ENCODE measurements around the gene DNM1. TPM values are rescaled to one million over a fixed set of nuclear protein-coding genes. Genes with fewer than 3 reads are reported as not detected.
"Not testable (repeated sequence)": the region's sequence is repeated elsewhere in the genome, so short reads cannot be mapped to it uniquely, and the experiment has no call there.

Gene DNM1
- total and polyA plus RNA-seq, 2 donors, result 15.2 to 68.3 TPM

- H3K4me3 ChIP-seq (ENCODE audit: low read depth, low read length), result no peak overlapping the region
- H3K27ac ChIP-seq (ENCODE audit: low read depth), result no peak overlapping the region
- H3K4me1 ChIP-seq (ENCODE audit: insufficient read depth), result no peaks in the 10 kb centered on the region
- no peak for DNase-seq (ENCODE audit: extremely low spot score)
- H3K36me3 ChIP-seq (ENCODE audit: insufficient read depth), result no peaks in the 10 kb centered on the region
- 69% methylated on average over 4 of the region's 4 CpGs for WGBS
Observed at GRCh38 chr9:128262687-128263086, 59.5 kb downstream of the DNM1 start.

DNA sequence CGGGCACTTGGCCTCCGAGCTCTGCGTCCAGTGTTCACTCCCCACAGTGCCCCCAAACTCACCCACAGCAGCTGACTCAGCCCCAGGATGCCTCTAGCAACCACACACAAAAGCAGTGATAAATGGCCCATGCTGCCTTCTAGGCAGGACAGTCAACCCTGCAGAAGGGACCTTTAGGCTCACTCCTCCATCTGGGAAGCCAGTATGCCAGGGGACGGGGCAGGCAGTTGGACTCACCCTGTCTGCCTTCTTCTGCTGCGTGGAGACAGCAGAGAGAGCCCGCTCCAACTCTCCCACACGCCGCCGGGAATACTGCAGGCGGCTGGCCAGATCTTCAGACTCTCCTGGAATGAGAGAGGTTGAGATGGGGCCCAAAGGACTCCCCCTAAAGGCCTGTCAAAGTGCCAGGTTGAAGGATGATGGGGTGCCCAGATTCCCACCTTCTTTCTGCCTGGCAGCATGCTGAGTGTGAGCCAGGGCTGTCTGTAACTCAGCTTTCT, 62.2 kb downstream of the DNM1 start:
- WGBS, result 87% methylated on average over 10 of the region's 10 CpGs
- DNase-seq (ENCODE audit: extremely low spot score), result no peak
- no peaks in the 10 kb centered on the region for H3K4me1 ChIP-seq (ENCODE audit: insufficient read depth)
- H3K36me3 ChIP-seq (ENCODE audit: insufficient read depth), result no peaks in the 10 kb centered on the region
- no peak overlapping the region for H3K4me3 ChIP-seq (ENCODE audit: low read depth, low read length)
- H3K27ac ChIP-seq (ENCODE audit: low read depth), result no peak overlapping the region

- Histone ChIP-seq H3K4me3 (ENCODE audit: low read depth, low read length) (no peak overlapping the region), H3K4me1 (ENCODE audit: insufficient read depth) (no peaks in the 10 kb centered on the region), H3K27ac (ENCODE audit: low read depth) (no peak overlapping the region), H3K36me3 (ENCODE audit: insufficient read depth) (no peaks in the 10 kb centered on the region)
- WGBS, result 89% methylated on average over 15 of the region's 15 CpGs
- no peak for DNase-seq (ENCODE audit: extremely low spot score)
Observed at GRCh38 chr9:128266868-128267590, 63.9 kb downstream of the DNM1 start.

GRCh38 chr9:128271112-128271511, 67.9 kb downstream of the DNM1 start:
- DNase-seq (ENCODE audit: extremely low spot score), result no peak
- H3K4me1 ChIP-seq (ENCODE audit: insufficient read depth), result no peaks in the 10 kb centered on the region
- H3K27ac ChIP-seq (ENCODE audit: low read depth), result no peak overlapping the region
- H3K4me3 ChIP-seq (ENCODE audit: low read depth, low read length), result no peak overlapping the region
- H3K36me3 ChIP-seq (ENCODE audit: insufficient read depth), result no peaks in the 10 kb centered on the region
- 86% methylated on average over 3 of the region's 3 CpGs for WGBS

- H3K4me3 ChIP-seq (ENCODE audit: low read depth, low read length), result no peak overlapping the region
- no peak for DNase-seq (ENCODE audit: extremely low spot score)
- 62% methylated on average over 5 of the region's 5 CpGs for WGBS
- H3K36me3 ChIP-seq (ENCODE audit: insufficient read depth), result no peaks in the 10 kb centered on the region
- H3K27ac ChIP-seq (ENCODE audit: low read depth), result no peak overlapping the region
- no peaks in the 10 kb centered on the region for H3K4me1 ChIP-seq (ENCODE audit: insufficient read depth)
Observed at GRCh38 chr9:128271512-128271911, 68.3 kb downstream of the DNM1 start.

GRCh38 chr9:128274245-128274644, 71.1 kb downstream of the DNM1 start:
- no peaks in the 10 kb centered on the region for H3K36me3 ChIP-seq (ENCODE audit: insufficient read depth)
- no peak for DNase-seq (ENCODE audit: extremely low spot score)
- H3K4me1 ChIP-seq (ENCODE audit: insufficient read depth), result no peaks in the 10 kb centered on the region
- no peak overlapping the region for H3K27ac ChIP-seq (ENCODE audit: low read depth)
- no peak overlapping the region for H3K4me3 ChIP-seq (ENCODE audit: low read depth, low read length)
- 70% methylated on average over 8 of the region's 8 CpGs for WGBS

DNA sequence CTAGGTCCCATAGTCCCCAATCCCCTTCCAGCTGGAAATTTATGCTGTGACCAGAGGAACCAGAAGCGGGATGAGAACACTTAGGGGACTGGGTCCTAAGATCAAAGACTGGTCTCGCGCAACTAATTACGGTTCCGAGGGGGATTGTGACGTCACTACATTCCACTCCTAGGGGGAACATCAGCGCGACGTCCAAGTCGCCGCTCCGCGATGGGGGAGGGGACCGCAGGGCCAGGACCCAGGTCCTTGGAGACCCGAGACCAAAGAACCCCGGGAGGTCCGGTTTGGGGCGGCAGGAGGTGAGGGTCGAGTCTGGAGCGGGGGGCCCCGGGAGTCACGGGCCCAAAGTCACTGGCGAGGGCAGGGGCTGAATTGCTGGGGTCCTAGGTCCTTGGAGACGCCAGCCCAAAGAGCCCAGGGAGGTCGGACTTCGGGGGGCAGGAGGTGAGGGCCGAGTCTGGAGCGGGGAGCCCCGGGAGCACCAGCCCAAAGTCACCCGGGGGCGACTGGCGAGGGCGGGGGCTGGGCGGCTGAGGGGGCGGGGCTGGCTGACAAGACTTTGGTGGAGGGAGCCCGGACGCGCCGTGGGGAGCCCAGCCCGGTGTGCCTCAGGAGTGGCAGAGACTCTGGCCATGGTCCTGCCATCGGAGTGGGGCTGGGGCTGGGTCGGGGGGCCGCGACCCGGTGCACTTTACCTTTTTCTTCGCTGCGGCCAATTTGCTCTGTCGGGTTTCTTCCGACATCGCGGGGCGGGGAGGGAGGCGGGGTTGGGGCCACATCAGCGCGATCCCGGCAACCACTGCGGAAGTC, 72.2 kb downstream of the DNM1 start, which contains the start of gene GOLGA2:
TSS of gene GOLGA2 (minus strand) at position 810 of the 810 bp plus-strand sequence. CDS start at position 779, 31 bp downstream.
- under 1% methylated on average over 57 of the region's 57 CpGs for WGBS
- Histone ChIP-seq H3K27ac (ENCODE audit: low read depth) (peak within 1 kb of the TSS; percentile 85), H3K4me3 (ENCODE audit: low read depth, low read length) (peak within 1 kb of the TSS; percentile 91), H3K36me3 (ENCODE audit: insufficient read depth) (no peaks in the 10 kb centered on the region), H3K4me1 (ENCODE audit: insufficient read depth) (no peaks in the 10 kb centered on the region)
- DNase-seq (ENCODE audit: extremely low spot score), result no peak

- WGBS, result under 1% methylated on average over 38 of the region's 38 CpGs
Observed at GRCh38 chr9:128276008-128276573, 72.9 kb downstream of the DNM1 start, which contains the start of gene SWI5. Gene SWI5, plus strand, starts transcription at chr9:128276276.

GRCh38 chr9:128276574-128277270, 73.5 kb downstream of the DNM1 start:
- DNase-seq (ENCODE audit: extremely low spot score), result no peak
- Histone ChIP-seq H3K27ac (ENCODE audit: low read depth) (peak overlapping the region; percentile 76), H3K36me3 (ENCODE audit: insufficient read depth) (no peaks in the 10 kb centered on the region), H3K4me1 (ENCODE audit: insufficient read depth) (no peaks in the 10 kb centered on the region), H3K4me3 (ENCODE audit: low read depth, low read length) (peak overlapping the region; percentile 45)
- 5% methylated on average over 23 of the region's 23 CpGs for WGBS

More at GRCh38 chr9:128276008-128276573, 72.9 kb downstream of the DNM1 start, which contains the start of gene SWI5:
- peak; percentile 100 for DNase-seq (ENCODE audit: extremely low spot score)
- H3K27ac ChIP-seq (ENCODE audit: low read depth), result peak within 1 kb of the TSS; percentile 85
- H3K4me1 ChIP-seq (ENCODE audit: insufficient read depth), result no peaks in the 10 kb centered on the region
- H3K4me3 ChIP-seq (ENCODE audit: low read depth, low read length), result peak within 1 kb of the TSS; percentile 91
- no peaks in the 10 kb centered on the region for H3K36me3 ChIP-seq (ENCODE audit: insufficient read depth)

GRCh38 chr9:128279088-128280073, 76.2 kb downstream of the DNM1 start:
- not testable (repeated sequence) for H3K4me3 ChIP-seq (ENCODE audit: low read depth, low read length); H3K4me1 ChIP-seq (ENCODE audit: insufficient read depth); DNase-seq (ENCODE audit: extremely low spot score); H3K27ac ChIP-seq (ENCODE audit: low read depth); H3K36me3 ChIP-seq (ENCODE audit: insufficient read depth)
- WGBS, result 66% methylated on average over 22 of the region's 22 CpGs

GRCh38 chr9:128280084-128280622, 77.0 kb downstream of the DNM1 start:
- Histone ChIP-seq H3K27ac (ENCODE audit: low read depth) (no peak overlapping the region), H3K36me3 (ENCODE audit: insufficient read depth) (no peaks in the 10 kb centered on the region), H3K4me3 (ENCODE audit: low read depth, low read length) (no peak overlapping the region), H3K4me1 (ENCODE audit: insufficient read depth) (no peaks in the 10 kb centered on the region)
- 91% methylated on average over 5 of the region's 5 CpGs for WGBS
- no peak for DNase-seq (ENCODE audit: extremely low spot score)

GRCh38 chr9:128282500-128282899, 79.3 kb downstream of the DNM1 start:
- H3K36me3 ChIP-seq (ENCODE audit: insufficient read depth), result no peaks in the 10 kb centered on the region
- H3K4me3 ChIP-seq (ENCODE audit: low read depth, low read length), result no peak overlapping the region
- no peak overlapping the region for H3K27ac ChIP-seq (ENCODE audit: low read depth)
- no peak for DNase-seq (ENCODE audit: extremely low spot score)
- H3K4me1 ChIP-seq (ENCODE audit: insufficient read depth), result no peaks in the 10 kb centered on the region
- WGBS, result 95% methylated on average over 6 of the region's 6 CpGs

Data from urinary bladder (tissue), 4 donors.